IMR-90 (cell line): Measurements from ENCODE around the gene NUFIP1. TPM values are rescaled to one million over a fixed set of nuclear protein-coding genes. Genes with fewer than 3 reads are reported as not detected.

ENCODE experiments used
- ELK1 ChIP-seq: fragments of 150-350 bp; IDR thresholded peaks from 2 replicates; pipeline ENCODE4 v1.6.1; 2016; ENCODE audit warnings: low read depth, mild to moderate bottlenecking, low read length, moderate library complexity, borderline replicate concordance
- NFE2L2 ChIP-seq: fragments of 150-350 bp; IDR thresholded peaks from 2 replicates; pipeline ENCODE4 v1.6.1; 2016; ENCODE audit warnings: low read depth, mild to moderate bottlenecking, low read length
- polyA plus RNA-seq, 3 experiments: library from polyadenylated mRNA; depleted of rRNA; stranded (reverse); fragments of >200 nt; gene quantifications; 2 replicates each; pipeline ENCODE4 v1.2.3, GENCODE V29; 2012; ENCODE audit warnings: low replicate concordance in 1 of 3
- total RNA-seq: library from RNA; depleted of rRNA; stranded (reverse); fragments of >200 nt; gene quantifications from 2 replicates; pipeline ENCODE4 v1.2.3, GENCODE V29; 2012

NUFIP1 gene
- total and polyA plus RNA-seq, 2 of the 4 experiments (the other 2 are of a cell fraction): 1.4 to 2.3 TPM

- TF ChIP-seq ELK1 (no peak), NFE2L2 (no peak; the same call in 1 of the 2 replicates)
Observed at GRCh38 chr13:44921931-44922758, 67.1 kb downstream of the NUFIP1 start (continued).
